ENCODE results near the gene ZG16B. TPM values are rescaled to one million over a fixed set of nuclear protein-coding genes. Genes with fewer than 3 reads are reported as not detected.

ZG16B gene
- total and polyA plus RNA-seq, 8 donors, result 13.0 to 39.0 (median 22.3) TPM; not detected in 3

- peaks cover 0 to 12% (median 8%) of the 10 kb centered on the region in 4 donors for H3K9me3 ChIP-seq
- H3K4me3 ChIP-seq, result no peak overlapping the region
- no peak for DNase-seq
- peaks cover 0 to 20% (median 3%) of the 10 kb centered on the region in 4 donors for H3K4me1 ChIP-seq
- TF ChIP-seq POLR2A (IDR thresholded peaks at IDR 0.05), result no peak
- no peak for TF ChIP-seq POLR2AphosphoS5 (IDR thresholded peaks at IDR 0.05)
- peaks cover 0 to 24% (median 11%) of the 10 kb centered on the region in 4 donors for H3K36me3 ChIP-seq
- intact Hi-C loops (cut with DNase I; ENCODE audit: low total_unique reads), result no loop called here
- WGBS, 5 donors, result 90 to 94% (median 91%) methylated on average over 9 to 16 of the region's 16 CpGs
- no peak overlapping the region for H3K27ac ChIP-seq
- peaks cover 0 to 61% (median 5%) of the 10 kb centered on the region in 3 donors for H3K27me3 ChIP-seq
Measured at GRCh38 chr16:2852003-2852730, 22.1 kb downstream of the ZG16B start.

DNA sequence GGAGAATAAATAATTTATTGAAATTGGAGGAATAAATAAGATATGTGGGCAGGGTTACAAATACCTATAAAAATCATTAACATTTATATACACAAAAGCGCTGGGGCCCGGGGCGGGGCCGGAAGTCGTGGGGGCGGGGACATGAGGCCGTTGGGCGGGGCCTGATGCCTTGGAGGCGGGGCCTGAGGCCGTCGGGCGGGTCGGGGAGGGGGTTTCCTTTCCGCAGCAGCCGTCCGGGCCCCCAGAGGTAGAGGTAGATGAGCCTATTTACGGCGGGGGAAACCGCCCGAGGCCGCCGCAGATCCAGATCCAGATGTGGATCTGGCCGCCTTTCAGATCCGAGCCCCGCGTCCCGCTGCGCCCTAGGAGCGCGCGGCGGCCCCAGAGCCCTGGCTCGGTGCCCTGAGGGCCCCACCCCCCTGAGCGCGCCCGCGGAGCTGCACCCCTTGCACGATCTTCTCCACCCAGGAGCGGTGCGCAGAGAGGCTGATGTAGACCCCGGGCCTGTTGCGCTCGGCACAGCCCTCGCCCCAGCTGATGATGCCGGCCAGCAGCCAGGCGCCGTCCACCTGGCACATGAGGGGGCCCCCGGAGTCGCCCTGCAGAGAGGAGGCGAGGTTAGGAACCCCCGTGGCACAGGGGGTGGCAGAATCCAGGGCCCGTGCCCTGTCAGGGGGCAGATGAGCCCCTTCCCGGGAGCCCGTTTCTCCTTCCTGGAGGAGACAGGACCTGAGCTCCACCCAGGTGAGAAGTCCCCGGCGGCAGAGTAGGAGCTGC lies 22.8 kb downstream of the ZG16B start:
- H3K36me3 ChIP-seq, result peaks cover 0 to 24% (median 11%) of the 10 kb centered on the region in 4 donors
- intact Hi-C loops (cut with DNase I; ENCODE audit: low total_unique reads), result no loop called here

DNA sequence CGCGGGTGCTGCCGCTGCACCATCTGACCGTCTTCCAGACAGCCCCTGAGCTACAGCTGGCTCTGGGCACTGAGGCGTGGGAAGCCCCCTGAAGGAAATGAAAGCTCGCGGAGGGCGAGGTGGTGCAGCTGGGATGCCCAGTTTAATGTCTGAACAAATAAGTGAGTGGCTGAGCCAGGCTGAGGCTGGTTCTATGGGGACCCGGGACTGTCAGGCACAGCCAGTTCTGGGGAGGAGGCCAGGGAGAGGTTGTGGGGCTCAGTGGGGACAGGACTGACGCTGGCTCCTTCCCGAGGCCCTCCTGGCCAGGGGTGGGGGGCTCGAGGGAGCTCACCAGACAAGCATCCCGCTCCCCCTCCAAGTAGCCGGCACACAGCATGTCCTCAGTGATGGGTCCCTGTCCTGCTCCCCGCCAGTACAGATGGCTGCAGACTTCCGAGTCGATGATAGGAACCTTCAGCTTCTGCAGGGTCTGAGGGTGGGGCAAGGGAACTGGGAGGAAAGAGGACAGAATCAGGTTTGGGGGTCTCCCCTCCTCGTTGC lies 23.5 kb downstream of the ZG16B start:
- WGBS, 5 donors, result 84 to 92% (median 87%) methylated on average over 14 to 18 of the region's 18 CpGs
- H3K27me3 ChIP-seq, result peaks cover 10 to 70% (median 12%) of the 10 kb centered on the region in 3 donors

More for the DNA sequence above, 22.8 kb downstream of the ZG16B start:
- Histone ChIP-seq H3K27ac (no peak overlapping the region), H3K9me3 (peaks cover 0 to 12% (median 8%) of the 10 kb centered on the region in 4 donors), H3K4me3 (no peak overlapping the region), H3K27me3 (peaks cover 6 to 68% (median 10%) of the 10 kb centered on the region in 3 donors), H3K4me1 (peaks cover 0 to 23% (median 9%) of the 10 kb centered on the region in 4 donors)
- TF ChIP-seq POLR2AphosphoS5 (IDR thresholded peaks at IDR 0.05) (no peak), EP300 (IDR thresholded peaks at IDR 0.05) (no peak), POLR2A (IDR thresholded peaks at IDR 0.05) (no peak)
- TF ChIP-seq, protein P1, sequence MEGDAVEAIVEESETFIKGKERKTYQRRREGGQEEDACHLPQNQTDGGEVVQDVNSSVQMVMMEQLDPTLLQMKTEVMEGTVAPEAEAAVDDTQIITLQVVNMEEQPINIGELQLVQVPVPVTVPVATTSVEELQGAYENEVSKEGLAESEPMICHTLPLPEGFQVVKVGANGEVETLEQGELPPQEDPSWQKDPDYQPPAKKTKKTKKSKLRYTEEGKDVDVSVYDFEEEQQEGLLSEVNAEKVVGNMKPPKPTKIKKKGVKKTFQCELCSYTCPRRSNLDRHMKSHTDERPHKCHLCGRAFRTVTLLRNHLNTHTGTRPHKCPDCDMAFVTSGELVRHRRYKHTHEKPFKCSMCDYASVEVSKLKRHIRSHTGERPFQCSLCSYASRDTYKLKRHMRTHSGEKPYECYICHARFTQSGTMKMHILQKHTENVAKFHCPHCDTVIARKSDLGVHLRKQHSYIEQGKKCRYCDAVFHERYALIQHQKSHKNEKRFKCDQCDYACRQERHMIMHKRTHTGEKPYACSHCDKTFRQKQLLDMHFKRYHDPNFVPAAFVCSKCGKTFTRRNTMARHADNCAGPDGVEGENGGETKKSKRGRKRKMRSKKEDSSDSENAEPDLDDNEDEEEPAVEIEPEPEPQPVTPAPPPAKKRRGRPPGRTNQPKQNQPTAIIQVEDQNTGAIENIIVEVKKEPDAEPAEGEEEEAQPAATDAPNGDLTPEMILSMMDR (IDR thresholded peaks at IDR 0.05), result no peak
- no peak for DNase-seq
- 61 to 74% (median 68%) methylated on average over 42 to 56 of the region's 56 CpGs for whole genome bisulfite sequencing, 5 donors

DNA sequence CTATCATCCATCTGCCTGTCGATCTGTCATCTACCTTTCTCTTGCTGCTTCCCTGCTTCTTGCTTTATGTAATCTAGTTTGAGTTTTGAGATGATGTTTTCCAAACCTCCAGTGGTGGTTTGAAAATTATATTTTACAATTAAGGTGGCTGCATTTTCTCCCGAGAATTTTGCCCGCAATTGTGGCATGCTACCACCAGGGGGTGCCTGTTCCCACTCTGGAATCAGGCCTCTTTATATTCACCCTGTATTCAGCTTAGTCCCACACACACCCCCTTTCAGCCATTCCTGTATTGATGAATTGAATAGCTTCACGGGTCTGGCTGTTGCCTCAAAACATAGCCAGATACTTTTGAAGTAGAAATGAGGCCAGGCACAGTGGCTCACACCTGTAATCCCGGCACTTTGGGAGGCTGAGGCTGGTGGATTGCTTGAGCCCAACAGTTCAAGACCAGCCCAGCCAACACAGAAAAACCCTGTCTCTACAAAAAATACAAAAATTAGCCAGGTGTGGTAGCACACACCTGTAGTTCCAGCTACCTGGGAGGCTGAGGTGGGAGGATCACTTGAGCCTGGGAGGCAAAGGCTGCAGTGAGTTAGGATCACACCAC lies 24.7 kb downstream of the ZG16B start:
- H3K27me3 ChIP-seq, result peaks cover 9 to 70% (median 19%) of the 10 kb centered on the region in 3 donors
- no peak for DNase-seq

More for the DNA sequence above, 23.5 kb downstream of the ZG16B start:
- H3K4me1 ChIP-seq, result peaks cover 0 to 29% (median 15%) of the 10 kb centered on the region in 4 donors
- DNase-seq, result no peak
- peaks cover 0 to 24% (median 11%) of the 10 kb centered on the region in 4 donors for H3K36me3 ChIP-seq
- no peak overlapping the region for H3K27ac ChIP-seq
- intact Hi-C loops (cut with DNase I; ENCODE audit: low total_unique reads), result no loop called here
- no peak for TF ChIP-seq POLR2AphosphoS5 (IDR thresholded peaks at IDR 0.05)
- TF ChIP-seq, protein P1 (IDR thresholded peaks at IDR 0.05), result no peak
- TF ChIP-seq EP300 (IDR thresholded peaks at IDR 0.05), result no peak
- TF ChIP-seq POLR2A (IDR thresholded peaks at IDR 0.05), result no peak
- peaks cover 0 to 12% (median 8%) of the 10 kb centered on the region in 4 donors for H3K9me3 ChIP-seq
- H3K4me3 ChIP-seq, result no peak overlapping the region

More for the DNA sequence above, 24.7 kb downstream of the ZG16B start:
- peaks cover 0 to 12% (median 8%) of the 10 kb centered on the region in 4 donors for H3K9me3 ChIP-seq
- peaks cover 0 to 24% (median 11%) of the 10 kb centered on the region in 4 donors for H3K36me3 ChIP-seq
- no peak for TF ChIP-seq EP300 (IDR thresholded peaks at IDR 0.05)
- TF ChIP-seq, protein P1 (IDR thresholded peaks at IDR 0.05), result peak in 4 of 7 experiments; percentile 23 to 32 (median 26)
- no peak overlapping the region for H3K27ac ChIP-seq
- H3K4me3 ChIP-seq, result no peak overlapping the region
- intact Hi-C loops (cut with DNase I; ENCODE audit: low total_unique reads), result no loop called here
- H3K4me1 ChIP-seq, result peaks cover 0 to 29% (median 20%) of the 10 kb centered on the region in 4 donors
- 70 to 77% (median 72%) methylated on average over 5 of the region's 5 CpGs for WGBS, 5 donors
